ENCODE data around the gene MLANA.

DNA sequence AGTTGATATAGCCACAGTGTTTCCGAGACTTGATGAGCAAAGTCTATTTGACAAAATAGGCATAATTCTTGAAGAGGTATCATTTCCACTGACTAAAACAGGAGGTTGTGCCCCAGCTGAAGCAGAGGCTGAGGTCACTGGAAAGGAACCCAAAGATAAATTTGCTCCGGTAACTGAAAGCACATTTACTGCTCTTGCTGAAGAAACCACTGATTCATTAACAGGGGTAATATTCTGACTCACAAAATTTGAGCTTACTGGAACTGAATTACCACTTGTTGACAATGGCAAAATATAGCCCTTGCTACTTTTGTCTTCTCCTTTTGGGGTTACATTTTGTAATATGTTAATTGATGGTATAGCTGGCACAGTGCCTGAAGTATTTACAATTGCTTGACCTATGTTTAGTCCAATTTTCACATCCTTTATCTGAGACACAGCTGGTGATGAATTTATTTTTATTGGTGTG lies 30.2 kb downstream of the MLANA start:
- TF ChIP-seq, protein P1, sequence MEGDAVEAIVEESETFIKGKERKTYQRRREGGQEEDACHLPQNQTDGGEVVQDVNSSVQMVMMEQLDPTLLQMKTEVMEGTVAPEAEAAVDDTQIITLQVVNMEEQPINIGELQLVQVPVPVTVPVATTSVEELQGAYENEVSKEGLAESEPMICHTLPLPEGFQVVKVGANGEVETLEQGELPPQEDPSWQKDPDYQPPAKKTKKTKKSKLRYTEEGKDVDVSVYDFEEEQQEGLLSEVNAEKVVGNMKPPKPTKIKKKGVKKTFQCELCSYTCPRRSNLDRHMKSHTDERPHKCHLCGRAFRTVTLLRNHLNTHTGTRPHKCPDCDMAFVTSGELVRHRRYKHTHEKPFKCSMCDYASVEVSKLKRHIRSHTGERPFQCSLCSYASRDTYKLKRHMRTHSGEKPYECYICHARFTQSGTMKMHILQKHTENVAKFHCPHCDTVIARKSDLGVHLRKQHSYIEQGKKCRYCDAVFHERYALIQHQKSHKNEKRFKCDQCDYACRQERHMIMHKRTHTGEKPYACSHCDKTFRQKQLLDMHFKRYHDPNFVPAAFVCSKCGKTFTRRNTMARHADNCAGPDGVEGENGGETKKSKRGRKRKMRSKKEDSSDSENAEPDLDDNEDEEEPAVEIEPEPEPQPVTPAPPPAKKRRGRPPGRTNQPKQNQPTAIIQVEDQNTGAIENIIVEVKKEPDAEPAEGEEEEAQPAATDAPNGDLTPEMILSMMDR (IDR thresholded peaks at IDR 0.05; ENCODE audit: poor library complexity, severe bottlenecking), result no peak
- TF ChIP-seq TAF1 (IDR thresholded peaks at IDR 0.05; ENCODE audit: low read depth), result no peak
- no peak for TF ChIP-seq EZH2 (IDR thresholded peaks at IDR 0.05; ENCODE audit: borderline replicate concordance, insufficient read depth, low read length, poor library complexity, severe bottlenecking)
- TF ChIP-seq EP300 (conservative IDR thresholded peaks at IDR 0.05; ENCODE audit: poor library complexity, severe bottlenecking), result no peak
- TF ChIP-seq RAD21 (conservative IDR thresholded peaks at IDR 0.05), result no peak
- TF ChIP-seq SMC3 (conservative IDR thresholded peaks at IDR 0.05; ENCODE audit: poor library complexity), result no peak
- TF ChIP-seq POLR2AphosphoS5 (IDR thresholded peaks at IDR 0.05), result no peak
- no peak for TF ChIP-seq MXI1 (conservative IDR thresholded peaks at IDR 0.05; ENCODE audit: poor library complexity, severe bottlenecking)
